GM19395 (cell line): ENCODE data around the gene KCND2.
"Not testable (repeated sequence)": the region's sequence is repeated elsewhere in the genome, so short reads cannot be mapped to it uniquely, and the experiment has no call there.

ENCODE experiments used
- ATAC-seq: cut with Tn5 transposase; IDR thresholded peaks from one replicate; pipeline ENCODE4 v1.9.1; 2021; ENCODE audit warnings: mild to moderate bottlenecking, moderate library complexity; ENCODE audit not compliant: unreplicated experiment

Gene KCND2

DNA sequence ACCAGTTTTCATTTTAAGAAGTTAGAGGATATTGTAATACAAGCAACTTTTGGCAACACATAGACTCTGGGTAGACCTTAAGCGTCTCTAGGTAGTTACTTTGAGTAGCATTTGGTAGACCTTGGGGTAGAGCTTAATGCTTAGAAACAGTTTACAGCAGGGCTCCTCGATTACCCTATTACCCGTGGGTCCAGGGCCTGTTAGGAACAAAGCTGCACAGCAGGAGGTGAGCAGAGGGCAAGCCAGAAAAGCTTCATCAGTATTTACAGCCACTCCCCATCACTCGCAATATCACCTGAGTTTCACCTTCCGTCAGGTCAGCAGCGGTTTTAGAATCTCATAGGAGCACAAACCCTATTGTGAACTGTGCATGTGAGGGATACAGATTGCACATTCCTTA lies 411.5 kb downstream of the KCND2 start:
- no peak for ATAC-seq

- ATAC-seq, result no peak
These were observed 418.9 kb downstream of the KCND2 start for GRCh38 chr7:120691915-120692314.

GRCh38 chr7:120695848-120696247 lies 422.9 kb downstream of the KCND2 start:
- ATAC-seq, result no peak

GRCh38 chr7:120700796-120701195 lies 427.8 kb downstream of the KCND2 start:
- no peak for ATAC-seq

GRCh38 chr7:120702408-120702807 lies 429.4 kb downstream of the KCND2 start:
- not testable (repeated sequence) for ATAC-seq

GRCh38 chr7:120703585-120704240 lies 430.7 kb downstream of the KCND2 start:
- ATAC-seq, result no peak

DNA sequence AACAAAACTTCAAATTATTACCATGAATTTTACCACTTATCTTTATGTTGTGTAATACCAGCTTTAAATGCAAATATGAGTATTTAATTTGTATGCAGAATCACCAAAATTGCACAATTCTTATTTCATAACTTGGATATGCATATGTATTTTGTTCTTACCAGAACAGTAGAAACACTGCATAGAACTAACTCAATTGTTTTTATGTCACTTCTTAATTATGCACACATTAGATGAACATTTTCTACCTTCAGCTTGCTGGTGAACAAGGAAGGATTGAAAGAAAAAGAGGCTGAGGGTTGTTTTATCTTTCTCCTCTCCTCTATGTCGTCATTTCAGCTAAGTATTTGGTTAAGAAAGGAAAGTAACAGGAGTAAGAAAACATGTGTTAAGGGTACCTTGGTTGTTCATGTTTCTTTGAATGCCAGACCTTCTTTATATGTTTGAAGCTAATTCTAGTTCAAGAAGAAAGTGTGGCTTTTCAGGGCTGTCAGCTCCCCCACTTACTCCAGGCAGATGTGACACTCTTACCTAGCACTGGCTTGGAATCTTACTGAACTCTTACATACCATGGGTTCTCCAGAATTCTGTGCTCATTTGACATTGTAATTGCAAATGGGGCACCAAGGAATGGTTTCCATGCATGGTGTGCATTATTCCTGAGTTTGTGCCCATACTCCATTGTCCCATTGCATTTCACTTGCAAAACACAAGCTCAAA lies 436.4 kb downstream of the KCND2 start:
- no peak for ATAC-seq

DNA sequence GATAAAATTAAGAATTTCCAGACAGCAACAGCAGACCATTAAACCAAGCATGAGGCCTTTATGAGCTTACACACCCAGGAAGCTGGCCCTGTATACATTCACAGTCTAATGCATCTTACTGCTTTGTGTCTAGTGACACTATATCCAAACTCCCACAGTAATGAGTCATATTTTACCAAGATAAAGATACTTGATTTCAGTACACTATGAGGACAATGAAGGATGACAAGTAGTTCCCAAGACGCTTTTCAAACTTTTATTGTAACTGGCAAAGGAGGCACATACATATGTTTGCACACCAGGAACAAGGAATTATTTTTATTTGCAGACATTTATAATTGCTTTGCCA lies 437.0 kb downstream of the KCND2 start:
- ATAC-seq, result no peak

DNA sequence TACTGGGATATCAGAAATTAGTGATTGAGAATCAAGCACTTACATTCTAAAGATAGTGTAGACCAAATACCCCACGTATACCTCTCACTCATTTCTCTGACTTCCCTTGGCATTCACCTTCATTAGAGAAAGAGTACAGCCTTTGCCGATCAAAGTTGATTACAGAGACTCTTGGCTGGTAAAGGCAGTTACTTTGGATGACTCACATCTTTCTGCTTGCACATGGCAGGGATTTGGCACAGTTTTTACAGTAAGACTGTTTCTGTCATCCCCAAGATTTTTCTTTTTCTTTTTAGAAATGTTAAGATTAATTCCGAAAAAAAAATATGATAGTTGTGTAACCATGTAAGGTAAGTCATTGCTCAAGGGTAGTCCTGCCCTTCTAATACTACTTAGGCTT lies 442.0 kb downstream of the KCND2 start:
- ATAC-seq, result no peak

DNA sequence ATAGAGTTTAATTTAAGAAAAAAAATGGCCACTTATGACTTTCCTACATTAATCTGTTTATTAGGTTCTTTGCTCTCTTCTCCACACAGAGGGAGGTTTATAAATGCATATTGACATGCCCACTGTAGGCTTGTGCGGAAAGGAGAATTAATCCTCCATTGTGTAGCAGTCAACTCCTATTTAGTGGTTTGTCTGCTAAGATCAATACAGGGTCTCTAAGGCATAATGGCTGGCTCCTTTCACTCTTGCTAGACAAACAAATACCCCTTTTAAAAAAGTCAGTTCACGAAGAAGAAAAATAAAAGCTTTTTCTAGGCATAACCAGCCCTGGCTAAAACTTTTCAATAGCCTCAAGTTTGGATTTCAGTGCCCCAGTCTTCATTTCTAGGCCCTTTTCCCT lies 443.3 kb downstream of the KCND2 start:
- ATAC-seq, result no peak

DNA sequence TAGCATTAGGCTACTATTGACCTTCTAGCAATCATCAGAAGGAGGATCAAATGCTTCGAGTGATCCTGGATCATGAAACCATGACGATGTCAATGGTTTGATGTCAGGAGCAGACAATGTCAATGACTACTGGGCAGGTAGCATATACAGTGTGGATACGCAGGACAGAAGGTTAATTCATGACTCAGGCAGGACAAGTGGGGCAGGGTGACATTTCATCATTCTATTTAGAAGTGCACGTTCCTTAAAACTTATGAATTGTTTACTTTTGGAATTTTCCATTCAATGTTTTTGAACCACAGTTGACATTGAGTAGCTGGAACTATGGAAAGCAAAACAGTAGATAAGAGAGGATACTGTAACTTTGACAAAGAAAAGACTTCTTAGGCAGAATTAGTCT lies 444.2 kb downstream of the KCND2 start:
- no peak for ATAC-seq

DNA sequence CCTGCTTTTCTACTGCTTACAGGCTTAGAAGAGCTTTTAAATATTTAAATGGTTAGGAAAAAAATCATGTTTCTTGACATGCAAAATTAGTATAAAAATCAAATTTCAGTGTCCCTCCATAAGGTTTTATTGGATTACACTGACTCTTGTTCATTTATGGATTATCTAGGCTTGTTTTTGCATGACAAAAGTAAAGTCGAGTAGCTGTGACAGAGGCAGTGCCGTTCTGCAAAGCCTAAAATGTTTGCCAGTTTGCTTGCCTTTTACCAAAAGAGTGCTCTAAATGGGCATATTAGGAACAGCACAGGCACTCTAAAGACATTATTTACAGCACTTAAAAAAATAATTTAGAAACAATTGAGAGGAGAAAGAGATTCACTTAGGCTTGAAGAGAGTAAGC lies 445.4 kb downstream of the KCND2 start:
- ATAC-seq, result no peak

DNA sequence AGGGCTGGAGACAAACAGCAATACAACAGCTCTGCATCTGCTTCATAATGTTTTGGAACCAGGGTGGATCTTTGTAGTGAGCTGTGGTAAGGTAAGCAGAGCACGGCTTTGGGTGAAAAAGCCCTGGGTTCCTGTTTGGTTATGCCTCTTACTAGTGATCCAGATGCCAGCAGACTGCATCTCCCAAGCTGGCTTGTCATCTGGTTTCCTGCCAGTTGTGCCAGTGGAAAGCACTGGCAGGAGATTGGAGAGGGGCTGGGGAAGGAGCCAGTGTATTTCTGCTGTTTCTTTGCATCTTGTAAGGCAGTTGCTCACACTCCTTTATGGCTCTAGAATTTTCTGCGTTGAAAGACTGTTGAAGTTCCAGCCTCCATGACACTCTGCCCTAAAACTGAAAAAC lies 447.3 kb downstream of the KCND2 start:
- no peak for ATAC-seq

DNA sequence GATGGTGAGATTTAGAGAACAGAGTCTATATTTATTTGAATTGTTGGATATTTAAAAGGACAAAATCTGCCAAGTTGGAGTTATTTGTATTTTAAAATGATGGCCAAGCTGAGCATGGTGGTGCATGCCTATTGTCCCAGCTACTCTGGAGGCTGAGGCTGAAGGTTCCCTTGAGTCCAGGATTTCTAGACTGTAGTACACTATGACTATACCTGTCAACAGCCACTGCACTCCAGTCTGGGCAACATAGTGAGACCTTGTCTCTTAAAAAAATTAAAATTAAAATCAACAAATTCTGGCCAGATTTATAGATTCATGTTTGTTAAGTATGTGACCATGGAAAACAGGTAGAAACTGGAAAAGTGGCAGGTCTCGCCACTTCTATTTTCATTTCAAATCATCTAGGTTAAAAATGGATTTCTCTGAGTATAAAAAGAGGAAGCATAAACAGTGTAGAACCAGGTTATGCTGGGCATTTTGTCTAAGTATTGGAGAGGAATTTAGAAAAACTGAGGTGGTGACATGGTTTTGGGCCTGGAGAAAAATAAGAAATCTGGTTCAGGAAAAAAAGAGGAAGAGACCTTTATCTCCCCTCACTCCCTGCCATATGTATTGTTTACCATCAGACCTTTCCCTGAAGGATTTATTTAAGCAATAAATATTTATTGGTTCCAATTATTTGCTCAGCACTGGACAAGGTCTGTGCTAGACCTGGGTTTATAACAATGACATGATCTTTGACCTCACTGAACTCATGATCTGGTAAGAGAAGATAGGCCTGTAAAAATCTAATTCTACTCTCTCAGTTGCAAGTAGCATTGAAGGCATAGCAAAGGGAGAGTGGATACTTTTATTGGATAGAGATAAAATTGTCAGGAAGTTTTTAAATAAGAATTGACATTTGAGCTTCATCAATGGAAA lies 450.8 kb downstream of the KCND2 start:
- peak; percentile 46 for ATAC-seq

GRCh38 chr7:120724448-120724847 lies 451.5 kb downstream of the KCND2 start:
- no peak for ATAC-seq

DNA sequence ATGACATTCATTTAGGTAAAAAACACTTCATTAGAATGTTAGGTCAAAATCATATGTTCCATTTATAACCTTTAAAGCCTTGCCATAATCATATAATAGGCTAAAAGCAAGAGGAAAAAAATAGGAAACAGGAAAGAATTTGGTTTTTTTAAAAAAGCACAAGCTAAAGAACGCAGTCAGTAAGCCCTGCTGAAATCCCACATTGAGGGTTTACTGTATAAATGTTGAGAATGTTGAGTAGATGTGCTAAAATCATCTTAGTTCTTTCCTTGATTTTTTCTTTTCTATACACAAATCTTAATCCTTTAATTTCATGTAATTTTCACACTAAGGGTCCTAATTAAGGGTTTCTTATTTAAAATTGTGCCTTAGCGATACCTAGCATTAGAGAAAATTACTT lies 452.0 kb downstream of the KCND2 start:
- ATAC-seq, result no peak

GRCh38 chr7:120725376-120726039 lies 452.5 kb downstream of the KCND2 start:
- ATAC-seq, result no peak

DNA sequence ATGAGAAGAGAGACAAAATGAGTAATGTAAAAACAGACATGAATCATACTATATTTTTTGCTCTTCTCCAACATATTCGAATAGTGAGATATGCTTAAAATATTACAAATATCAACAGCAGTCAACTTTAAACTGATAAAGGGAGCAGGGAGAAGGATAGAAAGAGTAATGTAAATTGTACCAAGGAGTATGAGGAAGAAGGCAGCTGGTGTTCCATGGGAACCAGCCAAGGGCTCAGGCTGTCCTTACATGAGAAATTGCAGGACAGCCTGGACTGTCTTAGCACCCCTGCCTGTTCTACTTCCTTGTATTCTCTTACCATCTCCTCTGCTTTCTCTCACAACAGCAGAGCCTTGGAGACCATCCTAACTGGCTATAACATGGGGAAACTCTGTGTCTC lies 456.3 kb downstream of the KCND2 start:
- ATAC-seq, result no peak

- ATAC-seq, result no peak
These were observed 458.3 kb downstream of the KCND2 start for GRCh38 chr7:120731271-120731670.

DNA sequence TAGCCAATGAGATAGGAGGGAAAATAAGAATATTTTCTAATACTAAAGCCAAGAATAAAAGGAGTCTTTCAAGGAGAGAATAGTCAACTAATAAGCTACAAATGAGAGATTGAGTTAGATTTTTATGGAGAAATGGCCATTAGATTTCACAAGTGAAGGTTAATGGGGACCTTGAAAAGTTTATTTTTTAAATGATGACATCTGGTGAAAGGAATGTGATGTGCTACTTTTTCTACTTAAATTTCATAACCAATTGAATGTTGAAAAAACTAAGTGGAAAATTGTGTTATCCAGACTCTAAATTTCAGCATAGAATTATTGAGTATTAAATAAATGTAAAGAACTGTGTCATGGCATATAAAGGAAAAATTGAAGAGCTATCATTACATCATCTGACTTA lies 459.3 kb downstream of the KCND2 start:
- ATAC-seq, result no peak

- ATAC-seq, result no peak
These were observed 460.2 kb downstream of the KCND2 start for GRCh38 chr7:120733143-120733542.
